Hepatocyte (in vitro differentiated cells): Measurements from ENCODE around the gene DNM3.

Source experiments
- CTCF ChIP-seq: fragments of 200-600 bp; sonication (generic); IDR thresholded peaks from 2 replicates; pipeline ENCODE4 v1.5.1; 2016; ENCODE audit warnings: antibody characterized with exemption, mild to moderate bottlenecking; ENCODE audit not compliant: poor library complexity
- EZH2phosphoT487 ChIP-seq: fragments of 200-600 bp; sonication (generic); IDR thresholded peaks from one replicate; pipeline ENCODE4 v1.6.1; 2018; ENCODE audit warnings: antibody characterized with exemption, mild to moderate bottlenecking, low read depth, moderate library complexity; ENCODE audit not compliant: unreplicated experiment, severe bottlenecking

- TF ChIP-seq CTCF: no peak
- no peak for TF ChIP-seq EZH2phosphoT487
Measured at GRCh38 chr1:172229942-172230341, 388.6 kb downstream of the DNM3 start.
